HG02884 (cell line): ENCODE data around the gene KIRREL3.
A peak's percentile ranks its signal among the peaks of the same experiment; 100 is the strongest.

Source experiments
- ATAC-seq: cut with Tn5 transposase; IDR thresholded peaks from one replicate; pipeline ENCODE4 v1.9.1; 2021; ENCODE audit warnings: mild to moderate bottlenecking, moderate library complexity; ENCODE audit not compliant: unreplicated experiment

Gene KIRREL3

DNA sequence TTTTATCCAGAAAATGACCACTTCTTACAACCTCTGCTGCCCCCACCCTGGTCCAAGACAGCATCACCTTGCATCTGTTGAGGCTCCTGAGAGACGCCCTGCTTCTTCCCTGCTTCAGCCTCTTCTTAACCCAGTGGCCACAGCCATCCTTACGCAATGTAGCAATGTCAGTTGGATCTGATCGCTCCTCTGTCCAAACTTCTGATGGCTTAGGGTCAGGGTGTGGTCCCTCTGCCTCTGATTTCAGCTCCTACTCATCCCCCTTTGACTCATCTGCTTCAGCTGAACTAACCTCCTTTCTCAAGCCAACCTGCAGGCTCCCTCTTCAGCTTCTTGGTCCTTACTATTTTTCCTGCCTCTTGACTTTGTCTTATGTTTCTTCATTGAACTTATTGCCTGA is 280.8 kb downstream of the KIRREL3 start:
- no peak for ATAC-seq

DNA sequence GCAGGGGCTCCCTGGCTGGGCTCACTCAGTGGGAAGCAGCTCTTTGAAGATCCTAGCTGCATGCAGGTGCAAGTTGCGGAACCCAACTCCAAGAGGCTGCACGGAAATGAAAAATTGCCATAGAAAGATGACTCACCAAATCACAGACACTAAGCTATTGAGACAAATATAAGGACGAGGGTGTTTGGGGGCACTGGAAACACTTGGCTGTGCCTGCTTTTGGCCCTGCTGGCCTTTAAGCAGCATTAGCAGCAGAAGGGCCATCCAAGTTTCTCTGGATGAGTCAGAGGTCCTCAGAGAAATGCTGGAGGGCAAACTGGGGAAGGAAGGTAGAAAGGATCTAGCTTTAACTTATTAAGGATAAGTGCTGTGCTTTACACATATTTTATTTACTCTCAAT is 282.3 kb downstream of the KIRREL3 start:
- ATAC-seq: no peak

DNA sequence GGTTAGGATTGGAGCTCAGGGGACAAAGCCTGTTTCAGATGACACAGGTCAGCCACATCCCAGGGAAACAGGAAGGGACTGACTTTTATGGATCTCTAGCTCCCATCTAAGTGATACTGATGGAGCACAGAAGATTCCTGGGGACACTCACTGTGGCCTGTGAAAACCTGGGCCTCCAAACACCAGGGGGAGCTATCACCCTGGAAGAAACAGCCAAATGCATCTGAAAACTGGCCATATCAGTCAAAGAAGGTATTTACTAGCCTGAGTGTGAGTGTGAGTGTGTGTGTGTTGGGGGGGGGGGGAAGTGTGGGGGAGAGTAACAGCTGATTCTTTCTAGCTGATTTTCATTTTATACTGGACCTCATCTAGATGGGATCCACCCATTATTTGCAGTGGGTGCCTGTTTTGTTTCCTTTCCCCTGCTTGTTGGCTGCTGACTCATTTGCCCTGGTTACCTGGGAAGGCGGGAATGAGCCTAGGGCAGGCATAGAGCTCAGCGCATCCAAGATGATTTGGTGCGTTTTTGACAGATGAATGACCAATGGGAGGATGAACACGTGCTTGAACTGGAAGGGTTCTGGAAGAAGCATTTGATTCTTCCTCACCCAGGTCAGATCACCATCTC is 284.0 kb downstream of the KIRREL3 start:
- no peak for ATAC-seq

DNA sequence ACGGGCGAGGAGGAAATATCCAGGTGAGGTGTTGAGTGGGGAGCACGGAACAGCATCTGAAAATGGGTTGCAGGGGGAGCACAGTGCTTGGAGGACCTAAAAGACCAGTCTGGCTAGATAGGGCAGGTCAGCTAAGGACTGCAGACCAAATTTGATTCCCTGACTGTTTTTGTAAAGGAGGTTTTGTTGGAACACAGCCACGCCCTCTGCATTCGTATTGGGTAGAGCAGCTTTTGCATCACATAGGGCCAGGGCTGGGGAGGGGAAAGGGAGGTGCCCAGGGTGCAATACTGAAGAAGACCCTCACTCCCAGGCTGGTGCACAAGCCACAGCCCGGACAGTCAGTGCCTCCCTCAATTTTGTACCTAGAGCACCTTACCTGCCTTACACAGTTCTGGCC is 286.8 kb downstream of the KIRREL3 start:
- ATAC-seq: no peak

DNA sequence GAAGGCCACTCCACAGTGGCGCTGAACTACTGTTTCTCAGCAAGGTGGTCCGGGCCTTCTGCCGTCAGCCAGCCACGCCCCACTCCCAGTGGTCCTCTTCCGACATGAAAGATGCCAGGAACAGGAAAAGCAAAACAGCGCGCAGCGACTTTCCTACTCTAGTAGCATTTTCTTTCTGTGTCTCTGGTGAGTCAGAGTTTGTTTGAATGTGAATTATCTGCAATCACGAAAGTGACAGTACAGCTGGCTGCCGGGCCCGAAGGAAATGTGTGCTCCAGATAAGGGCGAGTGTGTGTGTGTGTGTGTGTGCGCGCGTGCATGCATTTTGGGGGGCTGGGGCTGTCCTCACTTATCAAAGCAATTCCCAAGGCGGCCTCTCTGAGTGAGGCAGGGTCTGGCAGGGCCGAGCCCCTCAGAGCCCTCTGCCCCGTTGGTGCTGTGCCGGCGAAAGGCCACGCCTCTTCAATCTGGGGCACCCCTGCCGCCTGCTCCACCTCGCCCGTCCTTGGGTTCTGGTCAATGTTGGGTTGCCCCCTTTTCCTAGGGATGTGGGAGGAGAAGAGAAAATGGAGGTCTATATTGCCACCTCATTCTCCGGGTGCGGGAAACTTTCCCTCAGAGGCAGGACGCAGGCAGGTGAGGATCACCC is 288.5 kb downstream of the KIRREL3 start:
- no peak for ATAC-seq

DNA sequence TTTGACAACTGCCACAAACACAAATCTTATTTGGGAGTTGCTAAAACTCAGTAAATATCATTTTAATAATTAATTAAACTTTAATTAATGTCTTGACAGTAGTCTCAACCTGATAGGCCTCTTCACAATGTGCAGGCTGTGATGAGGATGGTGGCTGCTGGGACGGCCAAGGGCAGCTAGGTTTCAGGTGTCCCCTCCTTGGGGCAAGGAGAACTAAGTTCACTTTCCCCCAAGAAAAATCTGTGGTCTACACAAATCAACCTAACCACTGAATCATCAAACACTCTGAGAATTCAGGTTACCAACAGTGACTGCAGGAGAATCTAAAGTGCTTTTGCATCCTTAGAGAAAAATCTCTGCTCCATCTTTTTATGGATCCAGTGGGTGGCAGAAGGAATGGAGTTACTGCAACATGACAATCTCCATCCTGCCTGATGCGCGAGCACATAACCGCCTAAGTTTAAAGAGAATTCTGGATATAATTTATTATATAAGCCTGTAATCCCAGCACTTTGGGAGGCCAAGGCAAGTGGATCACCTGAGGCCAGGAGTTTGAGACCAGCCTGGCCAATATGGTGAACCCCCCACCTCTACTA is 289.7 kb downstream of the KIRREL3 start:
- ATAC-seq: no peak

DNA sequence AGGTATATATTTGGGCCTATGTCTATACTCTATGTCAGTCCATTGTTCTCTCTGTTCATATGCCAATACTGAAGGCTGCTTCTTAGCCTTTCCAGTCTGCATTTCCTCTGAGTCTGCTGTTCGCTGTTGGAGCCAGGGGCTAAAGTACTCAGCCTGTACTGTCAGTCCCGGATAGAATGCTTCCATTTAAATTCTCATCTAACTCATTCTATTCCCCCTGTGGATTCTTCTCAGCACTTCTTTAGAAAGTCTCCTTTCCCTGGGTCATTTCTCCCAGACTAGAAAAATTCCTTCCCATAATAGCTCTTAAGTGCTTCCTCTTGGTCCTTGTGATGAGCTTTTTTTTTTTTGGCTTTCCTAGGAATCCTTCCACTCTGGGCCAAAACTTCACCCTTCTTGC is 293.1 kb downstream of the KIRREL3 start:
- no peak for ATAC-seq

DNA sequence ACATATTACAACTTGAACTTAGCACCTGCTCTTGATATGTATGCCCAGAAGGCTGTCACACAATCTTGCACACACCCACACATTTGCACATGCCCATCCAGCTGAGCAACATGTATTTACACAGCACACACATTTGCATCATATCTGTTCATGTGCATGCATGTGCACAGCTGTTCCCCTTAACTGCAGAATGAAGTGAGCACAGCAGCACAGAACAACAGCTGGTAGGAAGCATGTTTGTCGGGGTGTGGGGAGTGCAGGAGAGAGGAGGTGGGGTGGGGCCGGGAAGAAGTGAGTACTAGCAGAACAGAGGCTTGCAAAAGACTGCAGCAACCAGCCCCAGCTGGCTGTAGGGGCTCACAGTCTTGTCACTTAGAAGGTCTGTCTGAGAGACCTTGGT is 296.5 kb downstream of the KIRREL3 start:
- ATAC-seq: no peak

DNA sequence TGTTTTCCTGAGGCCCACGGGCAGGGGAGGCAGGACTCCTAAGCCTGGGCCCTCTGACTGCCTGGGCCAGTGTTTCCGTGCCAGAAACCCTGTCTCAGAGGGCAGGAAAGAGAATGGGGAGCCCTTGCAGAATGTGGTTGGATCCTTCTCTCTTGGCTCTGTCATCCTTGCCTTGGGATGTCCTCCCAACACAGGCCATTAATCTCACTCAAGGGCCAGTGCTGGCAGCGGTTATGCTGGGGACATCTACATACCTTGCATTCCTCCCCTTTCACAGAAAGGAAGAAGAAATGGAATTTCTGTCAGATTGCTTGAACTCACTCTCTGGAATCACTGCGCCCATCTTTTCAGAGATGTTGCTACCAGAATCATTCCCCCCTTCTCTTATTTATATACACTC is 296.9 kb downstream of the KIRREL3 start:
- no peak for ATAC-seq

DNA sequence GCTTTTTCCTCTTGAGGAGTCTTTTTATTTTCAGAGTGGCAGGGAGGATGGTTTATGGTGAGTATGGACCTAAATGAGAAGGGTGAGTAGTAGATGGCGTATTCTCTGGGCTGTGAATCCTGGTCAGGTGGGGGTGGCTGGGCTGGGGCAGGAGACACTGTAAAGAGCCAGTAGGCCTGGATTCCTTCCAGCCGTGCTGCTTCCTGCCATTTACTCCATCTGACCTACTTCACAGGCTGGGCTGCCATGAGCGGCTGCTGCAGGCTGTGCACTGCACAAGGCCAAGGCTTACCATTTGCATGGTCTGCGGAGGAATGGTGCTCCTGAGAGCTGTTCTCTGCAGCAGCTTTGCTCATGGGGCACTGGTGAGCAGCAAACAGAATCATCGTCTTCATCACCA is 297.6 kb downstream of the KIRREL3 start:
- ATAC-seq: no peak

DNA sequence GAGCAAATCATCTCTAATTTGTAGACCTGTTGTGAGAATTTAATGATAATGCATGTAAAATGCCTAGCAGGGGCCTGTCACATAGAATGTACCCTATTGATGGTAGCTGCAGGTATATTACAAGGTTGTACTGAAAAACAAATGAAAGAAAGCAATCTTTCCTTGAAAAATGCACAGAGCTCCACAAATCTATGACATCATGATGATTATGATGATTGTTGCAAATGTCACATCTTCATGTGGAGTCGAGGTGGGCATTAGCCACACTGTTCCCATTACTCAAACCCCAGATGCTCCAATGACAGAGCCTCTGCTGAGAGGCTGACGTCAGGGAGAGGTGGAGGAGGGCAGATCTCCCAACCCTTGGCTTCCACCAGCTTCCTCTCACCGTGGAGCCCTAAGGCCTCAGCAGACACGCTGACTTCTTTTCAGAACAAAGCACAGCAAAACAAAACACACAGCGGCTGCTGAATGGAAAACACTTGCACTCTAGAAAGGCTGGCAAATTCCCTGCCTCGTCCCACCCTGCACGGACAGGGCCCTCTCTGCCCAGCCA is 298.3 kb downstream of the KIRREL3 start:
- no peak for ATAC-seq

DNA sequence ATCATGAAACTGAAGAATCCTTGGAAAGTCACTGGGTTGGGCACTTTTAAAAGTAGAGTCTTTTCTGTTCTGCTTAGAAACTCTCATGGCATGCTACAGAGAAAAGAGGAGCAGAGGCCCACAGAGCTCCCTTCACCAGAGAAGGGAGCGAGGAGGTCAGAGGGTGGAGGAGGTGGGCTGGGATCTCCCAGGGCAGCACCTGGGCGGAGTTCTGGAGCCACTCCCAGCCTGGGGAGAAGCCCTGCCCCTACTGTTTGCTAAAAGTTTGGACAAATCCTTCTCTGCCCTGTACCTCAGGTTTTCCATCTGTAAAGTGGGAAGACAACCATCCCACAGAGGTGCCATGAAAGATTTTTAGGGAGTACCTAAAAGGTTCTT is 299.1 kb downstream of the KIRREL3 start:
- ATAC-seq: no peak

DNA sequence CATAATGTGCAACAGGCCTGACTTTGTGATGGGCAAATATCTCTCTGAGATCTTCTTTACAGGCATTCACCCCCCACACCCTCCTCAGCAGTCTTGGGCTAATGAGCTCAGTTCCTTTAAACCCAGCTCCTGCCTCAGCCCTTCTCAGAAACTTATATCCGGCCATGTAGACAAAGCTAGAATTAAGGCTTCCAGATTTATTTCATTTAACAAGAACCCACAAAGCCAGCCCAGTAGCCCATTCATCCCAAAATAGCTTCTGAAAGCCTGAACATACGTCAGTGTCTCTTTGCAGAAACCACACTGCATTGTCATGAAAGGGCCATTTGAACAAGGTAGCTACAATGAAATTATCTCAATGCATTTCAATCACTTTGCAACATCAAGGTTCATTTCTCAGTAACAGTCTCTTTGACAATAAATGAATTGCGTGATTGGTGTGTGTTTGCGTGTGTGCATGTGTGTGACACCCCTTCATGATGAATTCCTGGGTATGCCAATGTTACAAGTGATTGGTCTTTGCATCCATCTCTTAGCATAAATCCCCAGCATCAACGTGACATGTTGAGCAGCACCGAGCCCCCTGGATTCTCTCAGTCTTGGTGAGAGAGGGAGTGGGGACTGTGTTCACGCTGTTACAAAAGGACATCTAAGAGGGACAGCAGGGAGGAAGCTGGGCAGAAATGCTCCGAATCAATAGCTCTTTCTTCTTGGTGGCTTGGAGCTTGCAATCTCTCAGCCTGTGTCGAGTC is 299.6 kb downstream of the KIRREL3 start:
- ATAC-seq: peak; percentile 71

DNA sequence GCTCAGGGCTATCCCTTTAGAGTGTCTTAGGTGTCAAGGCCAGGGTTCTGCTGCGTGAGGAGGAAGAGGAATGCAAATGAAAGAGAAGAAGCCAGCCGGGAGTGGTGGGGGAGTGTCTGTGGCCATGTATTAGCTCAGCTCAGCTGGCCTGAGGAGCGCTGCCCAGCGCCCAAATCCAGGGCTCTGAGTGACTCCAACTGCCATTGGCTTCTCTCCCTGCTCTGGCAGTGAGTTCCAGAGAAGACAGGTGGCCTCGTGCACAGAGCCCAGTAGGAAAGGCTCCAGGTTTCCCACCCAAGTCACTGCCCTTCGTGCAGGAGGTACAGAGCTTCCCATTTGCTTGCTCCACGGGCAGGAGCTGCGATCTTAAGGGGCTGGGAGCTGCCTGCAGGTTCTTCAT is 302.0 kb downstream of the KIRREL3 start:
- ATAC-seq: no peak

DNA sequence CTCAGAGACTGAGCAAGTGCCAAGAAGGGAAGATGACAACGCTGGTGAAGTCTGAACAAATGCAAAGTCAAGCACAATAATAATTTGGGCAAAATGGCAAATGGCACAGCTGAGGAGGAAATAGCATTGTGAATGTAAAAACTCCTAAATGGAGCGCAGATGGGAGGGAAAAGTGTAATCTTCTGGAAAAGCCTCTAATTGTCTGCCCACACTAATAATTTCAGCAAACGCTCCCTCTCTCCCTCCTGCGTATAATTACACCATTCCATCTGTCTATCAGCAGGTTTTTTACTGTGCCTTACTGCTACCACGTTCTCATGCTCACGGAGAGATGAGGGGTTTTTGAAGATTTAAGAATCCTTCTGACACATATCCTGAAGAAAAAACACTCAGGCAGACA is 302.6 kb downstream of the KIRREL3 start:
- ATAC-seq: no peak

DNA sequence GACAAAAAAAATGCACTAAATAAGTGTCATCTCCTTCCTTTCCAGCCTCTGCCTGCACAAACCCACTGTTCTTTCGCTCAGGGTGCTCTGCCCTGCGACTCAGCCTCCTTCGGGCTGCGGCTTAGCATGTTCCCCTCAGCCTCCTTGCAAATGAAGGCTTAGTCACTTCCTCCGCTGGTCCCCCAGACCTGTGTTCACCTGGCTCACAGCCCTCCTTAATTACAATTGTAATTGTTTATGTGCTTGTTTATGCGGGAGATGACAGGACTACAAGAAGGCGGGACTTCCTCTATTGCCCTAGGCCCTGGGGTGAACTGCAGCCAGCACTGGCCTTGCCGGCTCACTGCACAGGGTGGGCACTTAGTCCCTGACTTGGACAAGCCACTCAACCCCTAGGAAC is 303.6 kb downstream of the KIRREL3 start:
- no peak for ATAC-seq

DNA sequence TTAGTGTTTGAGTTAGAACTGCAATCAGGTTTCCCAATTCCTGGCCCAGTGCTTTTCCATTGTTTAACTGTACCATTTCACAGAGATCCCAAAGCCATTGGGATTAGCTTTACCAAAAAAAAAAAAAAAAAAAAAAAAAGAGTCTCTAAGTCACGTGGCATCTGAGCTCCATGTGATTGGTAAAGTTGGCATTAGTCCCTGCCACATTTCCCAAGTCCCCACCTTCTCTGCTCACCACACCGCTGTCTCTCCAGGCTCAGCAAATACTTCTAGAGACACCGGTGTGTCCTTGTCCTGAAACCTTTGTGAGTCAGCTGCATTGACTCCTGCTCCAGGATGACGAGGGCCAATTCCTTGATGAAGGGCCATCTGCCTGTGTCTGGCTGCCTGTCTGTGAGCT is 305.3 kb downstream of the KIRREL3 start:
- ATAC-seq: no peak

DNA sequence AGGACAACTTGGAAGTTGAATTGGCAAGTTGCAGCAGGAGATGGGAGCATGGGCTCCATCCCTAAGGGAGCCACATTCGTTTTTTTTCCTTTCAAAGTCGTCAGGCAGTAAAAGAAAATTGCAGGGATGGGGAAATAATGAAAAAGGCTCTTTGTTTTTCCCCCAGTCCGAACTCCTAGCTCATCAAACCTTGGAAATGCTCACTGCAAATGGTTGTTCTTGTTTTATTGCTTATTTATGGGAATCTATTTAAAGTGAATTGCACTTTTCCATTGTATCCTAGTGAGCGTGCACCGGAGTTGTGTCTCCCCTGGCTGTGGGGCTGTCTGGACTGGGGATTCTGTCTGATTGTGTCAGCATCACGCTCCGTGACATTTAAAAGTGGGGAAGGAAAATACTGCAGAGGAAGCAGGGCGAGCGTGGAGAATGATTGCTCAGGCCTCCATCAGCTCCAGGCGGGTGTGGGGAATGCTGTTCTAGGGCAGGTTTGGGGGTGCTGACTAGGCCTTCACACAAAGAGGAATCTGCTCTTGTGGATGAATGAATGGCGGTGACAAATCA is 306.4 kb downstream of the KIRREL3 start:
- no peak for ATAC-seq

DNA sequence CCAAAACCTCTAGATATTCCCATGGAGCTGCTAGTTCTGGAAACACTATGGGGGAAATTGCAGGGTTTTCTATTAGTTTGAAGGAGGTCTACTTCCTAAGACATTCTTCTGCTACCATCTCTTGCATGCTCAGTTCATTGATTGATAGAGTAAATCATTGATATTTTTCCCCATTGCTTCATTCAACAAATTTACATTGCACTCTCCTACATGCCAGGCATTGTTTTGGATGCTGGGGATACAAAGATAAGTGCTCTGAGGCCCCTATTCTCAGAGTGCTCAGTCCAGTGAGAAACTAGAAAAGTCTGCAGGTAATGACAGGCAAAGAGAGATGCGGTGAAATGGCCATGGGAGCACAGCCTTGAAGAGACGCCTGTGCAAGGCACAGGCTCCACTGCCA is 313.1 kb downstream of the KIRREL3 start:
- no peak for ATAC-seq

DNA sequence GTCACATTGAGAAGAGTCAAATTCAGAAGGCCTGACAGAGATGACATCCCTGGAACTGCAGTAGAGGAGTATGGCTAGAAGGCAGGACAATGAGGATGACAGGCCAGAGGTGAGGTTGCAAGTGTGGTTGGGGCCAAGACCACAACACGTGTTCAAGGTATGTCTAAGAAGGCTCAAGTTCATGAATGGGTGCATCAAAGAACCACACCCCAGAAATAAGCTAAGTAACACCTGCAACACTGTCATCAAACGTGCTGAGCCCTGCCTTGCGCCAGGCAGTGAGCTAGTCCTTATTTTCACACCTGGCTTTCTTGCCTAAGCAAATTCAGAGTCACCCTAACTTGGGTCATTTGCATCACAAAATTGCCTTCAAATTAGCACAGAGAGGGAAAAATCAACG is 313.6 kb downstream of the KIRREL3 start:
- no peak for ATAC-seq
